Measurements from ENCODE around the gene FAF1.
"Not testable (repeated sequence)": the region's sequence is repeated elsewhere in the genome, so short reads cannot be mapped to it uniquely, and the experiment has no call there.

FAF1 gene

GRCh38 chr1:50952566-50952965 lies 7.5 kb downstream of the FAF1 start:
- DNase-seq: not testable (repeated sequence)

- no peak for DNase-seq
These were observed 9.7 kb downstream of the FAF1 start for GRCh38 chr1:50950396-50950795.

GRCh38 chr1:50949286-50949982 lies 10.6 kb downstream of the FAF1 start:
- no peak for DNase-seq

- no peak for DNase-seq
These were observed 17.7 kb downstream of the FAF1 start for GRCh38 chr1:50942334-50942733.

DNA sequence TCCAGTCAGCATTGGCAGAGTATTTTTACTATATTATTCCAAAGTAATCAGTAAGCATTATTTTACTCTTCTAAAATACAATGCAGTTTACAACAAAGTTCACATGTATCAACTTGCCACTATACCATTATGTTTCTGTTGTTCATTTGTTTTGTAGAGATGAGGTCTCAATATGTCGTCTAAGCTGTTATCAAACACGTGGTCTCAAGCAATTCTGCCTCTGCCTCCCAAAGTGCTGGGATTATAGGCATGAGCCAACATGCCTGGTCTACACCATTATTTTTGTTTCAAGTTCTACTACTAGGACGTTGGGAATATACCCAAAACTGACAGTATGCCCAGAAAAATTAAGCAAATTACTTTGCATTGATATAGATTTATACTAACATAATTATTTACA lies 19.8 kb downstream of the FAF1 start:
- no peak for DNase-seq

GRCh38 chr1:50936321-50936720 lies 23.7 kb downstream of the FAF1 start:
- no peak for DNase-seq

DNA sequence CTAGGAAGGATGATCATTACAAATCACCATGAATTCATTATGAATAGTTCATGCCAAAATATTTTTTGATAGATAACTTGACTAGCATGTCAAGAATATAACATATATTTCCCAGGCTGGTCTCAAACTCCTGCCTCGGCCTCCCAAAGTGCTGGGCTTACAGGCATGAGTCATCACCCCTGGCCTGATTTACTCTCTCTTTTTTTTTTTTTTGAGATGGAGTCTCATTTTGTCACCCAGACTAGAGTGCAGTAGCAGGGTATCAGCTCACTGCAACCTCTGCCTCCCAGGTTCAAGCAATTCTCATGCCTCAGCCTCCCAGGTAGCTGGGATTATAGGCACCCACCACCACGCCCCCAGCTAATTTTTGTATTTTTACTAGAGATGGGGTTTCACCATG lies 24.8 kb downstream of the FAF1 start:
- DNase-seq: not testable (repeated sequence)

DNA sequence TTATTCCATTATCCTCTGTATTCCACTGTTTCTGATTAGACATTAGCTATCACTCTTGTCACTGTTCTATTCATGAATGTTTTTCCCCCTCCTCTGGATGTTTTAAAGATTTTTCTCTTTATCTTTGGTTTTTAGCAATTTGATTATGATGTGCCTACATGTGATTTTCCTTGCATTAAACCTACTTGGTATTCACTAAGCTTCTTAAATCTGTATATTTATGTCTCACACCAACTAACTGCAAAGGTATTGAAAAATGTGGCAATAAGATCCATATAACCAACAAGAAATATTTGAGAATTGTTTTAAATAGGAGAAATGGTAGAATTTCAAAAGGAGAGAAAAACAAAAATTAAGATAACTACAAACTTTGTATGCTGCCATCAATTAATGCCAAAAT lies 25.2 kb downstream of the FAF1 start:
- DNase-seq: no peak

GRCh38 chr1:50933770-50934169 lies 26.3 kb downstream of the FAF1 start:
- not testable (repeated sequence) for DNase-seq

GRCh38 chr1:50932043-50932442 lies 28.0 kb downstream of the FAF1 start:
- not testable (repeated sequence) for DNase-seq

GRCh38 chr1:50930965-50931737 lies 28.9 kb downstream of the FAF1 start:
- no peak for DNase-seq

DNA sequence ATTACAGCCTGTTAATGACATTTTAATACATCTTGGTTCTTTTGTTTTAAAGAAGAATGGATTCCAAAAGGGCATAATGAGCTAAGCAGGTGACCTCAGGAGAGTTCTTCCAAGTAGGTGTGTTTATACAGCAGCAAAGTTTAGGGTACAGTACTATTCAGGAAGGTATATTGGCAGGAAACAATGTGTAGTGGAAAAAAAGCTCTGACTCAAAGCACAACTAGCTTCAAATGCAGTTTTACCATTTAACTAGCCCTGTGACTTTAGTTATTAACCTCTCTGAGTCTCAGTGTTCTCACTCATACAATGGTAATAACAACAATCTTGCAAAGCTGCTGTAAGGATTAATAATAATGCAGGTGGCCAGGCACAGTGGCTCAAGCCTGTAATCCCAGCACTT lies 29.9 kb downstream of the FAF1 start:
- DNase-seq: no peak

DNA sequence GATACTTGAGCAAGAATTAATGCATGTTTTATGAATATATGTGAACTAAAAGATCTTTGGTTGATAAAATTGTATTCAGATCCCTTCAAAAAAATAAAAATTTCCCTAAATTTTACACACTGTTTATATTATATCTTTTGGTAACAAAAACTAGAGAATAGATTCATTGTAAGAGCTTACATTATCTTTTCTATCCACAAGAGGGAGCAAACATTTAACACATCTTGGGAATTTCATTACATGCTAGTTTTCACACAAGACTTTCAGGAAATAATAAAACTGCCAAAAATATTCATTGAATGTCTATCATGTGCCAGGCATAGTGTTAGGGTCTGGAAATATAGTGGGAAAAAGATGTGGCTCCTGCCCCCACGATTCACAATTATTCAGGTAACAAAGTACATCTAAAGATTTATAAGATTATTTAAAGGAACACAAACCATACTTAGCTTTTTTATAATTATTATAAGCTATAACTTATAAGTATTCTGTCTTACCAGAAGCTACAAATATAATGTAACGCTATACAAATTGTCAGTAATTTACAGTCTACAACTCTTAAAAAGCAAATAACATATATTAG lies 30.6 kb downstream of the FAF1 start:
- peak; percentile 38 for DNase-seq

DNA sequence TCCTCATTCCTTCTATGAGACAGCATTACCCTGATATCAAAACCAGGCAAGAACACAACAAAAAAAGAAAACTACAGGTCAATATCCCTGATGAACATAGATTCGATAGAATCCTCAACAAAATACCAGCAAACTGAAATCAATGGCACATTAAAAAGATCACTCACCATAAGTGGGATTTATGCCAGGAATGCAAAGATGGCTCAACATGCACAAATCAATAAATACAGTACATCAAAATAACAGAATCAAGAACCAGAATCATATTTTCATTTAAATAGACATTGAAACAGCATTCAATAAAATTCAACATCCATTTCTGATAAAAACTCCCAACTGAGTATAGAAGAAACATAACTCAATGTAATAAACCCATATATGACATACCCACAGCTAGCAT lies 36.5 kb downstream of the FAF1 start:
- DNase-seq: no peak

DNA sequence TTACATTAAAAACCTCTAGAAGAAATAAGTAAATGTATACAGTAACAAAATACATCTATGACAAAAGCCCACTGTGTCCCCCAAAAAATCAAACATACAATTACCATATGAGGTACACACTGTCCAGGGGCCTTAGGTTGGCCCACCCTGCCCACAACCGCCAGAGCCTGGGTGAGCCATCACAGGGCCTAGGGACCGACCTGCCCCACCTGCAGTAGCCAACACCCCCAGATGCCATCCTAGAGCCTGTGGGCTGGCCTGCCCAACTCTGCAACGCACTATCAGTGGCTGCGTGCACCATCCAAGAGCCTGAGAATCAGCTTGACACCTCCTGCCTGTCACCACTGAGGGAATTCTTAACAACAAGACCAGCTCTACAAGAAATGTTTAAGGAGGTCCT lies 39.0 kb downstream of the FAF1 start:
- DNase-seq: no peak

DNA sequence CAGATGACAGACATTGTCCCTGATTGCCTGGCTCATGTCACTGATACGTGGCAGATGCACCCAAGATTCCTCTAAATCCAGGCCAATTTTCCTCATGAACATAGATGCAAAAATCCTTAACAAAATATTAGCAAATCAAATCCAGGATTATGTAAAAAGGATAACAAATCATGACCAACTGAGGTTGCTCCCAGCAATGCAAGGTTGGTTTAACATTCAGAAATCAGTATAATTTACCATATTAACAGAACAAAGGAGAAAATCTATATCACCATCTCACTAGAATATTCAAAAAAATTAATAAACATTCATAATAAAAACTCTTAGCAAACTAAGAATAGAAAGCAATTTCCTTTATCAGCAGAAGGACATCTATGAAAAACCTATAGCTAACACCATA lies 39.7 kb downstream of the FAF1 start:
- DNase-seq: no peak

GRCh38 chr1:50917138-50918137 lies 42.6 kb downstream of the FAF1 start:
- DNase-seq: no peak

DNA sequence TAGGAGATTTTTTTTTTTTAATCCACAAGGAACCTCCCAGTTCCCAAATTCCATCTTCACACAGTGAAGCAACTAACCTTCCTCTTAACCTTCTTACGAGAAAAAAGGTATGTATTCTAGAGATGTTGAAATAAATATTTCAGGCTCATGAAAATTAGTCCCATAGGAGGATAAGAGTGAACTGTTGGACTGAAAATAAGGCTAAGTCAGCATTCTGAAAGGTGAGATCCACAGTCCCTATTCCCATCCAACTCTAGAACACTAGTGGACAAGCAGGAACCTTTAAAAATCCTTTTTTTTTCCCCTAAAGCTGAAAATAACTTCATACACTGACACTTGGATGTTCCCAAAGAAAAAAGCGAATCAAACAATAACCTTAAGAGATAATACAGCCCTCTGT lies 44.4 kb downstream of the FAF1 start:
- no peak for DNase-seq

DNA sequence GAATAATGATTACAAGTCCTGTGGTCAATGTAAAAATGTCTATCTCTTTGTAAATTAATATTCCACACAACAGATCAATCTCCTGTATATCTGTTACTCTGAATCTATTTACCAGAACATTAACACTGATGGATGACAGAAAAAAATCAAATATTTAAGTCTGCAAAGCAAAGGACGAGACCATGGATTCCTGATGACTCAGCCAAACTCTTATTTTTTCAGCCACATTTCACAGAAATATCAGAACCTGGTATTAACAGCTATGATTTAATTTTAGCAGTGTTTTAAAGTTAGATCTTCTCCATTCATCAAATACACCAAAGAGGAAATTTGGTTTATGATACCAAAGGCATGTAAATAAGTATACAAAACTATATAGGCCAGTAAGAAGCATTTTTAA lies 46.1 kb downstream of the FAF1 start:
- DNase-seq: no peak

DNA sequence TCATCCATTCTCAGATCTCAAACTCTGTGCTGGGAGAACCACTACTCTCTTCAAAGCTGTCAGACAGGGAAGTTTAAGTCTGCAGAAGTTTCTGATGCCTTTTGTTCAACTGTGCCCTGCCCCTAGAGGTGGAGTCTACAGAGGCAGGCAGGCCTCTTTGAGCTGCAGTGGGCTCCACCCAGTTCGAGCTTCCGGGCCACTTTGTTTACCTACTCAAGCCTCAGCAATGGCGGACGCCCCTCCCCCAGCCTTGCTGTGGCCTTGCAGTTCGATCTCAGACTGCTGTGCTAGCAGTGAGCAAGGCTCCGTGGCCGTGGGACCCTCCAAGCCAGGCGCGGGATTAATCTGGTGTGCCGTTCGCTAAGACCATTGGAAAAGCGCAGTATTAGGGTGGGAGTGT lies 49.7 kb downstream of the FAF1 start:
- DNase-seq: not testable (repeated sequence)

DNA sequence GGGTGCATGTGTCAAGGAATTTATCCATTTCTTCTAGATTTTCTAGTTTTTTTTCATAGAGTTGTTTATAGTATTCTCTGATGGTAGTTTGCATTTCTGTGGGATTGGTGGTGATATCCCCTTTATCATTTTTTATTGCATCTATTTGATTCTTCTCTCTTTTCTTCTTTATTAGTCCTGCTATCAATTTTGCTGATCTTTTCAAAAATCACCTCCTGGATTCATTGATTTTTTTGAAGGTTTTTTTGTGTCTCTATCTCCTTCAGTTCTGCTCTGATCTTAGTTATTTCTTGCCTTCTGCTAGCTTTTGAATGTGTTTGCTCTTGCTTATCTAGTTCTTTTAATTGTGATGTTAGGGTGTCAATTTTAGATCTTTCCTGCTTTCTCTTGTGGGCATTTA lies 52.5 kb downstream of the FAF1 start:
- DNase-seq: not testable (repeated sequence)

DNA sequence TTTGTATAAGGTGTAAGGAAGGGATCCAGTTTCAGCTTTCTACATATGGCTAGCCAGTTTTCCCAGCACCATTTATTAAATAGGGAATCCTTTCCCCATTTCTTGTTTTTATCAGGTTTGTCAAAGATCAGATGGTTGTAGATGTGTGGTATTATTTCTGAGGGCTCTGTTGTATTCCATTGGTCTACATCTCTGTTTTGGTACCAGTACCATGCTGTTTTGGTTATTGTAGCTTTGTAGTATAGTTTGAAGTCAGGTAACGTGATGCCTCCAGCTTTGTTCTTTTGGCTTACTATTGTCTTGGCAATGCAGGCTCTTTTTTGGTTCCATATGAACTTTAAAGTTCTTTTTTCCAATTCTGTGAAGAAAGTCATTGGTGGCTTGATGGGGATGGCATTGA lies 54.0 kb downstream of the FAF1 start:
- not testable (repeated sequence) for DNase-seq

DNA sequence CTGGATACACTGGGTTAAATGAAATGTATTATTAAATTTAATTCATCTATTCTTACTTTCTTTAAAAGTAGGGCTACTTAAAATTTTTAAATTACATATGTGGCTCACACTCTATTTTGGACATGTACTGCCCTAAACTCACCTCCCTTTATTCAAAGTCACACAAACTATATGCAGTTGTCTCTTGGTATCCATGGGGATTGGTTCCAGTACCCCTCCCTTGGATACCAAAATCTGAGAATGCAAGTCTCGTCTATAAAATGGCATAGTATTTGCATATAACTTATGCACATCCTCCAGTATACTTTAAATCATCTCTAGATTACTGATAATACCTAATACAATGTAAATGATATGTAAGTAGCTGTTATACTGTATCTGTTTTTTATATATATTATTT lies 57.6 kb downstream of the FAF1 start:
- DNase-seq: no peak
